Measurements from ENCODE around the gene RASGRP2. TPM values are rescaled to one million over a fixed set of nuclear protein-coding genes. Genes with fewer than 3 reads are reported as not detected.

The RASGRP2 gene
- total RNA-seq, 2 experiments from 2014 or later = 3.5 to 4.6 TPM

DNA sequence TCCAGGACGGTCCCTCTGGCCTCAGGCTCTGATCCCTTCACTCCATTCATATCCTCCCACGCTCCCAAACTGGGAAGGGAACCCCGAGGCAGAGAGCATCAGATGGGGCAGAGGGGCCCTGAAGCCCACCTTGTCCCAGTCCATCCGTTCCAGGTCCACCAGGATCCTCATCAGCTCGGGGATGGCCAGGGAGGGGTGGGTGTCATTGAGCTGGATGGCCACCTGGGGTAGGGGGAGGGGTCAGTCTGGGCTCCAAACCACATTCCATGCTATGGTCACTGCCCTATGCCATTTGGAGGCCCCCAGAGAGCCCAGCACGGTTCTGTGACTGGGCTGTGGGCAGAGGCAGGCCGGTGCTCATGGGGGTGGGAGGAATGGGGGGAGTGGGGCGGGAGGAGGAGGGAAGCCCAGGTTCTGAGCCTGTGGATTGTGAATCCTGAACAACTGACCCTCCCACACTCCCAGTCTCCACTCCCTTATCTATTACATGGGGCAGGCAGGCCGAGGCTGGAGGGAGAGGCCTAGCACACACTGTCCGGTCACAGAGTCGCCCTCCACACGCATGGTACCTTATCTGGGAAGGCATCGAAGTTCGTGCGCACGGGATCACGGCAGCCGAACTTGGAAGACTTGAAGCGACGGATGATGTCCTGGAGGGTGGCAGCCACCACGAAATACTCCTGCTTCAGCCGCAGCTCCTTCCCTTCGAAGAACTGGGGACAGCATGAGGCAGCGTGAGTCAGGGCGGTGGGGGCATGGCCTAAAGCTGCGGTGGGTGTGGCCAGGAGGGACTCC, 10.4 kb upstream of the RASGRP2 start:
- Mint-ChIP-seq H3K27ac (no peak overlapping the region), H3K27me3 (no peaks in the 10 kb centered on the region), H3K4me1 (peaks cover 4% of the 10 kb centered on the region), H3K9me3 (no peaks in the 10 kb centered on the region), H3K4me3 (no peak overlapping the region), H3K36me3 (peaks cover 7% of the 10 kb centered on the region)
- DNase-seq = no peak

DNA sequence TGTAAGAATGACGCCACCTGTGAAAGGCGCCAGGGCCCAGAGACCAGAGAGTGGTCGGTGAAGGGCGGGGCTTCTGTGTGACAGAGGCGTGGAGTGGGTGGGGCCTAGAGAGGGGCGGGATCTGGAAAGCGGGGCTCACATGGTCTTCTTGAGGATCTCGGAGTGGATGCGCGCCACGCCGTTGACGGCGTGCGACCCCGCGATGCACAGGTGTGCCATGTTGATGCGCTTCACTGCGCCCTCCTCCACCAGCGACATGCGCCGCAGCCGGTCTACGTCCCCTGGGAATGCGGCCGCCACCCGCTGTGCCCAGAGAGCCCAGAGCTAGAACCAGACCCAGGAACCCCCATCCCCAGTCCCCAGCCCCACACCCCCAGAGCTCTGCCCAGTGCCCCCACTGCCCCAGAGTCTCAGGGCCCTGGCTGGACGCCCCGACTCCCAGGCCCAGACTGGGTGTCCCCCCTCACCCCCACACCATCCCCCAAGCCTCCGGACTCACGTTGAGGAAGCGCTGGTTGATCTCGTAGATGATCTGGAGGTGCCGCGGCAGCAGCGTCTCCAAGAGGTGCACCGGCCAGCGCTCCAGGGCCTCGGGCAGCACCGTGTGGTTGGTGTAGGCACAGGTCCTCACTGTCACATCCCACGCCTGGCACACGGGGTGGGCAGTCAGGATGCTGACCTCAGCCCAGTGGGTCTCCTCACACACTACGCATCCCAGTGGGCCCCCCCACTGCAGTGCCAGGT, 9.6 kb upstream of the RASGRP2 start:
- no peak for DNase-seq
- Mint-ChIP-seq H3K4me1 (peaks cover 4% of the 10 kb centered on the region), H3K4me3 (no peak overlapping the region), H3K9me3 (no peaks in the 10 kb centered on the region), H3K27me3 (no peaks in the 10 kb centered on the region), H3K27ac (no peak overlapping the region), H3K36me3 (peaks cover 7% of the 10 kb centered on the region)

DNA sequence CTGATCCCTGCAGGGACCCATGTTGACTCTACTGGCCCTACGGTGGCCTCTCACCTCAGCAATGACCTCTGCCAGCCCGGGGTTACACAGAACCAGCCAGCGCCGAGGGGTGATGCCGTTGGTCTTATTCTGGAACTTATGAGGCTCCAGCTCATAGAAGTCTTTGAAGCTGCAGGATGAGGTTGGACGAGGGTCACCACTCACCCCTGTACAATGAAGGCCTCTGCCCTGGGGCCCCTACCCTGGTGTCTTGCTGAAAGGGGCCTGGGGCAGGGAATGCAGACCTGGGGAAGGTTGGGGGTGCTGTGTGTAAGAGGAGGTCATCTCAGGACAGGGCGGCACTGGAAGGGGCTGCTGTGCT, 9.1 kb upstream of the RASGRP2 start:
- H3K27ac Mint-ChIP-seq = no peak overlapping the region
- no peaks in the 10 kb centered on the region for H3K9me3 Mint-ChIP-seq
- H3K4me1 Mint-ChIP-seq = peaks cover 4% of the 10 kb centered on the region
- H3K4me3 Mint-ChIP-seq = no peak overlapping the region
- H3K36me3 Mint-ChIP-seq = peaks cover 7% of the 10 kb centered on the region
- no peaks in the 10 kb centered on the region for H3K27me3 Mint-ChIP-seq
- no peak for DNase-seq

DNA sequence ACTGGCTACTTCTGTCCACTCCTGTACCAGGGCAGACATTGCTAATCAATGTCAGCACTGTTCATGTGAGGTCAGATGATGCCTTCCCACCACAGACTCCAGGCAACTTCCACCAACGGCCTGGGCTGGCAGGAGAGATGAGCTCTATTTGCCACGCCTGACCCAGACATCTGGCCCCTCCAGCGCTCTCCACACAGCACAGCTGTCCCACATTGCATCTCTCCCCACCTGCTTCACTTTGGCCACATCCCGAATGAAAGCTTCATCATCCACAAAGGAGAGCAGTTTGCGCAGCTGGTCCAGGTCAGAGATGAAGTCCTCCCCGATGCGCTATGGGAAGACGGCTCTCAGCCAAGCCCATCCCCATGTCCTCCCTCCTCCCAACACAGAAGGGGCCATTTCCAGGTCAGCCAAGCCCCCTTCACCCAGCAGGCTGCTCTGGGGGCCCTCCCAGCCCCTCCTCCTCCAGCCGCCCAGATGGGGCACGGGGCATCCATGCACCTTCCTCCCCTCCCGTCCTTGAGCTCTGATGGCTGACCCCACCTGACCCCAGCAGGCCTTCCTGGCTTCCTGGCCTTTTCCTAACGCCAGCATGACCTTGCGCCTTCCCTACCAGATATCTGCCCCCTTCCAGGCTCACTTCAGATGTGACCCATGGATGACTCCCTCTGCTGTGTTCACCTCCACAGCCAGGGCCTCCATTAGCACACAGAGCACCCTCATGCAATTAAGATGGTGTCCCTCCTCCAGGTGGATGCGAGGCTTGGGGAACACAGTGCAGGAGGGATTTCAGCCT, 8.4 kb upstream of the RASGRP2 start:
- Mint-ChIP-seq H3K4me1 (peaks cover 4% of the 10 kb centered on the region), H3K4me3 (no peak overlapping the region), H3K27me3 (no peaks in the 10 kb centered on the region), H3K27ac (no peak overlapping the region), H3K9me3 (no peaks in the 10 kb centered on the region), H3K36me3 (peaks cover 7% of the 10 kb centered on the region)
- no peak for DNase-seq

DNA sequence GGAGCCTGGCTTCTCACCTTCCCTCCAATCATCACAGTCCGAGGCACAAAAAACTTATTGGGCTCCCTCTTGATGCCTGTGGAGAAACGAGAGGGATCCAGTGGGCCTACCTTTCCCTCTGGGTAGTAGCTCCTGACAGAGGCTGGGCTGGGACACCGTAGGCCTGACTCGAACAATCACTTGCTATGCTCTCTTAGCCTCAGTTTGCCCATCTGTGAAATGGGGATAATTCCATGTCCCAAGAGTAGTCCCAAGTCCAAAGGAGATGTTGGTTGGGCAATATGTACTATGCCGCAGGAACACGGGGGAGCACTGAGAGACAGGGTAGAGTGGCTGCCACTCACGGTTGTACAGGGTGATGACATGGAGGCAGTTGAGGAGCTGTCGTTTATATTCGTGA, 7.6 kb upstream of the RASGRP2 start:
- H3K4me3 Mint-ChIP-seq = no peak overlapping the region

DNA sequence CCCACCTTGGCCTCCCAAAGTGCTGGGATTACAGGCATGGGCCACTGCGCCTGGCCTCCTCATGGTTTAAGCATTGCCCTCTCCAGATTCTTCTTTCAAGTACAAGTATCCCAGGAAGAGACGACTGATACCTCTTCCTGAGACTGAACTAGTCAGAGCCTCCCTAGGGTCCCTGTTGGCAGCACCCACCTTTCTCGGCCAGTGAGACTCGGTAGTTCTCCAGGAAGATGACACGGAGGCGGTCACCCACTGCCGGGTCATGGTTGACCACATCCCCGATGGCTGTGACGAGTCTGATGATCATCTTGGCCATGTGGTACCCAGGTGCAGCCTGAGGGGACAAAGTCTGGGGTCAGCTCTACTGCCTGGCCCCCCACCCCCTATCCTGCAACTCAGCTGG, 7.2 kb upstream of the RASGRP2 start:
- no peak overlapping the region for H3K4me3 Mint-ChIP-seq
- no peaks in the 10 kb centered on the region for H3K9me3 Mint-ChIP-seq
- no peak overlapping the region for H3K27ac Mint-ChIP-seq
- no peaks in the 10 kb centered on the region for H3K27me3 Mint-ChIP-seq
- H3K4me1 Mint-ChIP-seq = peaks cover 4% of the 10 kb centered on the region
- H3K36me3 Mint-ChIP-seq = peaks cover 7% of the 10 kb centered on the region
- no peak for DNase-seq

More for the DNA sequence above, 7.6 kb upstream of the RASGRP2 start:
- DNase-seq = no peak
- Mint-ChIP-seq H3K36me3 (peaks cover 7% of the 10 kb centered on the region), H3K27ac (no peak overlapping the region), H3K4me1 (peaks cover 4% of the 10 kb centered on the region), H3K9me3 (no peaks in the 10 kb centered on the region), H3K27me3 (no peaks in the 10 kb centered on the region)

DNA sequence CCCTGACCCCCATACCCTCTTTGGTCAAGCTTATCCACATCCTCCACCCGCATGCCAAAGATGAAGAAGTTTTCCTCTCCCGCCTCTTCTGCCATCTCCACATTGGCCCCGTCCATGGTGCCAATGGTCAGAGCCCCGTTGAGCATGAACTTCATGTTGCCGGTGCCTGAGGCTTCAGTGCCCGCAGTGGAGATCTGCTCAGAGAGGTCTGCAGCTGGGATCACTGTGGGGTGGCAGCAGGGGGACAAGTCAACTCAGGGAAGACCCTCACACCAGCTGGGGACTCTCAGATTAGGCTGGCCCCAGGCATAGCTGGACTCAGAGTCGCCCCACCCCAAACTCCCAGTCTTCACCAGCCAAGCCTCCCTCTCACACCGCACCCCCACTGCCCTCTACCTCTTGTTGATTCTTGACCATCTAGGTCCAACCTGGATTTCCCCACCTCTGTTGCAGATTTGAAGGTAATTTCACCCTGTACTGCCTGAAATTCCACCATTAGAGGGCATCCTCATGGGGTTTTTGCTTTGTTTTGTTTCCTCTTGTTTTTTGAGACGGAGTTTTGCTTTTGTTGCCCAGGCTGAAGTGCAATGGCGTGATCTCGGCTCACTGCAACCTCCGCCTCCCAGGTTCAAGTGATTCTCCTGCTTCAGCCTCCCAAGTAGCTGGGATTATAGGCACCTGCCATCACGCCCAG, 6.6 kb upstream of the RASGRP2 start:
- no peak overlapping the region for H3K4me3 Mint-ChIP-seq
- no peaks in the 10 kb centered on the region for H3K9me3 Mint-ChIP-seq
- H3K4me1 Mint-ChIP-seq = peaks cover 6% of the 10 kb centered on the region
- H3K36me3 Mint-ChIP-seq = peaks cover 7% of the 10 kb centered on the region
- no peaks in the 10 kb centered on the region for H3K27me3 Mint-ChIP-seq
- no peak for DNase-seq
- no peak overlapping the region for H3K27ac Mint-ChIP-seq

DNA sequence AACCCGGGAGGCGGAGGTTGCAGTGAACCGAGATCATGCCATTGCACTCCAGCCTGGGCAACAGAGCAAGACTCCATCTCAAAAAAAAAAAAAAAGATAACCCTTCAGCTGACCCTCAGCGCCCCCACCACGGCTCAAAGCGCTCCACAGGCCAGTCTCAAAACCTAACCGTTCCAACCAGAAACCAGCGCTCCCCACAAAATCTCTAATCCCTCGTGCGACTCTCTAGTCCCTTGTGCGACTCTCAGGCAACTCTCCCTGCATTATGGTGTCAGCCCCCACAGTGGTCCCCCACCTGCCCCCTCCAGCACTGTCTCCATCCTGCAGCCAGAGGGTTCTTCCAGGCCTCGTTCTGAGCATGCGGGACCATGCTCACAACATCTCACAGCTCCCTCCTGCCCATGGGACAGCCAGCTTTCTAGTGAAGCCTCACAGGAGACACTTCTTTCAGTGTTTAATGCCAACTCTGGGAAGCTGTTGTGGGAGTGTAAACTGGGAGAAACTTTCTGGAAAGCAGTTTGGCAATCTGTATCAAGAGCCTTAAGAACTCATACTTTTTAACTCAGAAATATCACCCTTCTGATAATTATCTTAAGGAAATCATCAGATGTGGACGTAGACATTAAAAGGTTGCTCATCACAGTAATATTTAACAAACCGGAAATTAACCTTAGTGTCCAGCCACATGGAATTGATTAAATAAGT, 4.2 kb upstream of the RASGRP2 start:
- no peak overlapping the region for H3K27ac Mint-ChIP-seq
- H3K4me1 Mint-ChIP-seq = peaks cover 18% of the 10 kb centered on the region
- H3K4me3 Mint-ChIP-seq = no peak overlapping the region
- peaks cover 7% of the 10 kb centered on the region for H3K27me3 Mint-ChIP-seq
- H3K9me3 Mint-ChIP-seq = no peaks in the 10 kb centered on the region
- DNase-seq = no peak
- peaks cover 6% of the 10 kb centered on the region for H3K36me3 Mint-ChIP-seq

DNA sequence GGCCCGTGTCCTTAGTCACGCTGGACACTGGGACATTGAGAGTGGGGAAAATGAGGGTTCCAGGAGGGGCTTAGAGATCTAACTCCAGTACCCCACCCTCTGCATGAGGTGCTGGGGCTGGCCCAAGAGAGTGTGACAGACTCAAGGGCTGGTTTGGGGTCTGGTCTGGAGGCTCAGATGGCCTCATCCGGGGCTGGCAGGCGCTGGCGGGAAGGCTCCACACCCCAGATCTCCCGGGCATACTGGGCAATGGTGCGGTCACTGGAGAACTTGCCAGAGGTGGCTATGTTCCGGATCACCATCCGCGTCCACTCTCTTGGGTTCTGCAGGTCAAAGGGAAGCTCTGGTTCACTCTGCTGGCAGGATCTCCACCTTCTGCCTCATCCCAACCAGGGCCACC, 2.5 kb upstream of the RASGRP2 start:
- DNase-seq = no peak
- Mint-ChIP-seq H3K36me3 (peaks cover 3% of the 10 kb centered on the region), H3K9me3 (no peaks in the 10 kb centered on the region), H3K27ac (no peak overlapping the region), H3K4me3 (no peak overlapping the region), H3K27me3 (peaks cover 7% of the 10 kb centered on the region), H3K4me1 (peaks cover 21% of the 10 kb centered on the region)

DNA sequence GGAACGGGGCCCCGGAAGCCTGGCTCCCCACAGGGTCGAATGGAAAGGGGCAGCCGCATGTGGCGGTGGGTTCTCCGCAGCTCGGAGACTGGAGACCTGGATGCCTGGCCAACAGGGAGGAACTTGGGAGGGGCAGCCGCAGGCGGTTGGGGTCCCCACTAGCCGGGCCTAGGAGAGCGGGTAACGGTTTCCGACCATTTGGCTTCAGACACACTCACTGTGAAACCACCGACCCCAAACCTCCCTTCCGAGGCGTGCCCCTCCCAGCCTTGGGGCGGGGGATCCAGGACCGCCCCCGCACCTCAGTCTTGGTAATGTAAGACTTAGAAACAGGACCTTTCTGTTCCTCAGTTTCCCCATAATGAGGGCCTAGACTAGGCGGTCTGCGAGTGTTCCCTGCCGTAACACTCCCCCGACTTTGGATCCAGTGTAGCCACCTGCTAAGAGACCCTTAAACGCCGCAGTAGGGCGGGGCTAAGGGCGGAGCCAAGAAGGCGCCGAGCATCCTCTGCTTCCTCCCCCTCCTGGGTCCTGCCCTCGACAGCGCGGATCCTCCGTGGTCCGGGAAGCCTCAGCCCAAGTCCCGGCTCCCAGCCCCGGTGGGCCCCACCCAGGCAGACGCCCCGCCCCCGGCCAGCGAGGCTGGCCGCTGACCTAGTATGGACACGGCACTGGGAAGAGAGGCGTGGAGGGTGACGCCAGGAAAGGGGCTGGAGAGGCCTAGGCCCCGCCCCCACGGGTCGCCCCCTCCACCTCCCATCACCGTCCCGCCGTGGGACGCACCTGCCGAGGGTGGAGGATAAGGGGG, 1.8 kb upstream of the RASGRP2 start:
- Mint-ChIP-seq H3K27me3 (peaks cover 7% of the 10 kb centered on the region), H3K9me3 (no peaks in the 10 kb centered on the region), H3K4me3 (peak overlapping the region; percentile 73), H3K36me3 (peaks cover 3% of the 10 kb centered on the region), H3K27ac (peak overlapping the region; percentile 69), H3K4me1 (peaks cover 21% of the 10 kb centered on the region)
- peak; percentile 77 for DNase-seq

DNA sequence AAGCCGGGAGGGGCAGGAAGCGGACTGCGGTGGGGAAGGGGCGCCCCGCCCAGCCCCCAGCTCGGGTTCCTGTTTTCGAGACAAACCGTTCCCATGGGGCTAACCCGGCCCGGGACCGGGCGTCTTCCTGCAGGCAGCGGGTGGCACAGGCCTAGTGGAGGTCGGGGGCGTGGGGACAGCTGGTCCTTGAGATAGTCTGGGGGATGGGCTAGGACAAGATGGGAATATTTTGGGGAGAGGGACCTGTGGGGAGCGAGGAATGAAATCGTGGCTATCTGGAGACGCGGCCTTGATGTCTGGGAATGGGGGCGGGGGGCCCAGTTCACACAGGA, 1.2 kb upstream of the RASGRP2 start:
- peak; percentile 63 for DNase-seq
- Mint-ChIP-seq H3K9me3 (no peaks in the 10 kb centered on the region), H3K4me1 (peaks cover 20% of the 10 kb centered on the region), H3K27me3 (peaks cover 7% of the 10 kb centered on the region), H3K36me3 (peaks cover 1% of the 10 kb centered on the region), H3K4me3 (peak overlapping the region; percentile 73), H3K27ac (peak overlapping the region; percentile 69)

DNA sequence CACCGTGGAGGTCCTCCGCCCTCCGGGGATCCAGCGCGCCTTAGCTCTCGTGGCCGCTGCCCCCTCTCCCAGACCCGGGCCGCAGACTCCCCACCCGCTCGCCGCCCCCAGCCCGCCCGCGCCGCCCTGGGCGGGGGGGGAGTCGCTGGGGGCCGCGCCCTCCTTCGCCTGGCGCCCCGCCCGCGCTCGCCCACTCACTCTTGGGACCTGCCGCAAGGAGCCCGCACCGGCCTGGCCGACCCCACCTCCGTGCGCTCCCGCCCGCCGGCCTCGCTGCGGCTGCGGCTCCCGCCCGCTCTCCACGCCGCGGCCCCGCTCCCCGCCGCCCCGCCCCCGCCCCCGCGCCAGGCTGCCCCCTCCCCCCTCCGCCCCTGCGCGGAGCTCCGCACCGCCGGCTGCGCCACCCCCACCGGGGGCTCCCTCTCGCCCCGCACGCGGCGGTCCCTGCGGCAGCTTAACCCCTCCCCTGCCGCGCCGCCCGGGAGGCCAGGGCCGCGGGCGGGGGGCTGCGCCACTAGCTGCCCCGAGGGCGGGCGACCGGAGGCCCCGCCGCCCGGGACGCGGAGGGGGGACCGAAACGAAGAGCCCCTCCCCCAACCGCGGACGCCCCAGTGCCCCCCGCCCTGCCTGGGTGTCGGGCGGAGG, 724 bp upstream of the RASGRP2 start:
- peaks cover 7% of the 10 kb centered on the region for H3K27me3 Mint-ChIP-seq
- peaks cover 22% of the 10 kb centered on the region for H3K4me1 Mint-ChIP-seq
- H3K9me3 Mint-ChIP-seq = no peaks in the 10 kb centered on the region
- no peaks in the 10 kb centered on the region for H3K36me3 Mint-ChIP-seq
- peak; percentile 49 for DNase-seq
- H3K4me3 Mint-ChIP-seq = peak overlapping the region; percentile 83
- no peak overlapping the region for H3K27ac Mint-ChIP-seq

DNA sequence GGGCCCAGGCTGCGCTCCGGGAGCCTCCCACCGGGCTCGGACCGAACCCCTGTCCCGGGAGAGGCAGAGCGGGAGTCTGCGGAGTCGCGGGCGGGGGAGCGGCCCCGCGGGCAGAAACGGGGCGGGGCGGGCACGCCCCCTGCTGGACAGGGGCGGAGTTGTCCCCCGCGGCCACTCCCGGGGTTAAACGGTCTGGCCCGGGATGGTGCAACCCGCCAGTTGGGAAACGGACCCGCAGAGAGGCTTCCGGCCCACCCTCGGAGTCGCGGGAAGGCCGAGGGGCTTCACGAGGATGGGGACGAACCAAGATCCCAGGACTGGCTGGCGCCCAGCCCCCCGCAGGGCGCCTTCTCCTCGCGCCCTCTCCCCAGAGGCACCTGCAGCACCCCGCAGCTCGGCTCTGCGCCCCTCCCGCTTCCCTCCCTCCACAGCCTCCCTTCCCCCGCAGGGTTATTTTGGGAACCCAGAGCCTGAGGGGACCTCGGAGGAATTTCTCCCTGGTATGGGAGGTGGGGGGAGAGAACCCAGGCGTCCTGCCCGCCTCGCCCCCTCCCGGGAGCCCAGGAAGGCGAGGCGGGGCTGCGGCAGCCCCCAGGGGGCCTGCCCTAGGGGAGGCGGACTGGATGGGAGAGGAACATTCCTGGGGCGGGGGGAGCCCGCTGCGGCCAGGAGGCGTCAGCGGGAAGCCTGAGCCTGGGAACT, 902 bp downstream of the RASGRP2 start:
- H3K36me3 Mint-ChIP-seq = no peaks in the 10 kb centered on the region
- peaks cover 7% of the 10 kb centered on the region for H3K27me3 Mint-ChIP-seq
- H3K4me1 Mint-ChIP-seq = peaks cover 22% of the 10 kb centered on the region
- no peaks in the 10 kb centered on the region for H3K9me3 Mint-ChIP-seq
- peak; percentile 83 for DNase-seq
- H3K4me3 Mint-ChIP-seq = no peak overlapping the region
- no peak overlapping the region for H3K27ac Mint-ChIP-seq
